ENCODE results near the gene BMS1. TPM values are rescaled to one million over a fixed set of nuclear protein-coding genes. Genes with fewer than 3 reads are reported as not detected.
A peak's percentile ranks its signal among the peaks of the same experiment; 100 is the strongest.

The BMS1 gene
- total RNA-seq, 1 experiment from 2014 or later = 40.0 TPM

DNA sequence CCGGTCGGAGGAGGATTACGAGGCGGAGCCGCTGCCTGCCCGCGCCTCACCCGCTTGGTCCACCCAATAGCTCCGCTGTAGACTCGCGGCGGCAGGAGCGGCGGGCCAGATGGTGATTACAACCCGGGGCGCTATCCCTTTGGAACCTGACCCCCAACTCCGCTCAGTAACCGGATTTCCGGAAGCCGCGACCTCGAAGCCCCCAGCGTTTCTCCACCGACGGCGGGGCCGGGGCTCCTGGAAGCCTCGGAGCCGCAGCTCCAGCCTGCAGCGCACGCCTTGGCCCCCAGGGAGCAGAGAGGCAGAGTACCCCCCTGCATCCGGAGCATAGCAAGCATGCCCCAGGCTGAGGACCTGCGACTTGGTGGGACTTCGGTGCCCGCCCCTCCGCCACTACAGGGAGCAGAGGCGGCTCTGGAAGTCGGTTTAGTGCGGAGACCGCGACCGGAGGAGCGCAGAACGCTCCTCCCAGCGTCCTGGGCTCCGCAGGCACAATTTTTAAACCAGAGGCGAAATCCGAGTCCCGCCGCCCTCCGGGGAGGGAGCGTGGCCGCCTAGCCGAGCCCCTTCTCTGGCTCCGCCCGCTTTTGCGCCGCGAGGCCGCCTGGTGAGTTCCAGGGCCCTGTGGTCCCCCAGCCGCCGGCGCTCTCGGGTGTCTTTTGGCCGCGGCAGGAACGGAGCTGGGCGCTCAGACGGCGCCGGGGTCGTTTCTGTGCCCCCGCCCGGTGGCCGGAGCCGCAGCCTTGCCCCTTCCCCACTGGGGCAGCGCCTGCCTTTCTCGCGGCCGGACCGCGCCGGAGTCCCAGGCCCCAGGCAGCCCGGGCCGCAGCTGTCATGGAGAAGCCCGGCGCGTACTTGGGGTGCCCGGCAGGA, 28.2 kb upstream of the BMS1 start (continued):
- peak; percentile 28; the same call in 1 of the 2 replicates for TF ChIP-seq ZFX (IDR thresholded peaks at IDR 0.05)
- no peak for TF ChIP-seq FOSL1 (IDR thresholded peaks at IDR 0.05; ENCODE audit: low read depth)
- no peak for TF ChIP-seq YY1 (IDR thresholded peaks at IDR 0.05; ENCODE audit: extremely low read depth, insufficient replicate concordance, low read depth, low read length)
- no peak for TF ChIP-seq EGR1 (IDR thresholded peaks at IDR 0.05; ENCODE audit: low read depth)
- TF ChIP-seq EZH2phosphoT487 (IDR thresholded peaks at IDR 0.05; ENCODE audit: borderline replicate concordance) = no peak

- Histone ChIP-seq H2AFZ (ENCODE audit: low read depth, low read length, poor library complexity, severe bottlenecking) (no peak overlapping the region), H3K4me1 (ENCODE audit: control insufficient read depth in 1 of 2, insufficient read depth in 2 of 2, low read length in 2 of 2) (peaks cover 8 to 29% of the 10 kb centered on the region in 2 experiments), H3K9ac (ENCODE audit: low read length) (peak overlapping the region; percentile 60), H3K27me3 (ENCODE audit: insufficient read depth, low read length) (no peaks in the 10 kb centered on the region), H3K9me2 (ENCODE audit: insufficient read depth) (no peaks in the 10 kb centered on the region), H3K36me3 (ENCODE audit: control insufficient read depth in 1 of 2, insufficient read depth in 2 of 2, low read length in 2 of 2) (no peaks in the 10 kb centered on the region), H3K27ac (ENCODE audit: low read depth, low read length) (peak overlapping the region; percentile 63; the same call in 1 of the 2 replicates), H3K4me3 (replicated peaks in 1 of 2; ENCODE audit: low read depth in 1 of 2, low read length in 2 of 2) (peak overlapping the region; percentile 59 to 68), H3K79me2 (ENCODE audit: insufficient read depth, low read length) (no peaks in the 10 kb centered on the region), H3K4me2 (ENCODE audit: low read length) (peak overlapping the region; percentile 98), H4K20me1 (ENCODE audit: insufficient read depth) (no peaks in the 10 kb centered on the region), H3K9me3 (ENCODE audit: control insufficient read depth in 1 of 2, insufficient read depth in 1 of 2, low read depth in 1 of 2, low read length in 2 of 2) (no peaks in the 10 kb centered on the region)
- ChIA-PET RAD21 (ENCODE audit: low non-redundant PET in 1 of 2, low total read pairs in 2 of 2, uncharacterized antibody in 2 of 2, unreplicated experiment in 2 of 2) (no interaction called here), POLR2A (interaction anchor here (2.4 kb wide), 1 partner anchor 28 kb away, joined by 12 read pairs; the partner anchor contains the start of gene BMS1), CTCF (no interaction called here)
- TF ChIP-seq, protein P1, sequence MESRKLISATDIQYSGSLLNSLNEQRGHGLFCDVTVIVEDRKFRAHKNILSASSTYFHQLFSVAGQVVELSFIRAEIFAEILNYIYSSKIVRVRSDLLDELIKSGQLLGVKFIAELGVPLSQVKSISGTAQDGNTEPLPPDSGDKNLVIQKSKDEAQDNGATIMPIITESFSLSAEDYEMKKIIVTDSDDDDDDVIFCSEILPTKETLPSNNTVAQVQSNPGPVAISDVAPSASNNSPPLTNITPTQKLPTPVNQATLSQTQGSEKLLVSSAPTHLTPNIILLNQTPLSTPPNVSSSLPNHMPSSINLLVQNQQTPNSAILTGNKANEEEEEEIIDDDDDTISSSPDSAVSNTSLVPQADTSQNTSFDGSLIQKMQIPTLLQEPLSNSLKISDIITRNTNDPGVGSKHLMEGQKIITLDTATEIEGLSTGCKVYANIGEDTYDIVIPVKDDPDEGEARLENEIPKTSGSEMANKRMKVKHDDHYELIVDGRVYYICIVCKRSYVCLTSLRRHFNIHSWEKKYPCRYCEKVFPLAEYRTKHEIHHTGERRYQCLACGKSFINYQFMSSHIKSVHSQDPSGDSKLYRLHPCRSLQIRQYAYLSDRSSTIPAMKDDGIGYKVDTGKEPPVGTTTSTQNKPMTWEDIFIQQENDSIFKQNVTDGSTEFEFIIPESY (IDR thresholded peaks at IDR 0.05; ENCODE audit: extremely low read depth, insufficient replicate concordance, low read length) = no peak
- TF ChIP-seq RAD21 (IDR thresholded peaks at IDR 0.05; ENCODE audit: low read depth) (no peak), ZFX (IDR thresholded peaks at IDR 0.05) (no peak), ELF1 (IDR thresholded peaks at IDR 0.05; ENCODE audit: borderline replicate concordance, low read depth) (no peak), FOSL1 (IDR thresholded peaks at IDR 0.05; ENCODE audit: low read depth) (no peak)
- TF ChIP-seq, protein P2, sequence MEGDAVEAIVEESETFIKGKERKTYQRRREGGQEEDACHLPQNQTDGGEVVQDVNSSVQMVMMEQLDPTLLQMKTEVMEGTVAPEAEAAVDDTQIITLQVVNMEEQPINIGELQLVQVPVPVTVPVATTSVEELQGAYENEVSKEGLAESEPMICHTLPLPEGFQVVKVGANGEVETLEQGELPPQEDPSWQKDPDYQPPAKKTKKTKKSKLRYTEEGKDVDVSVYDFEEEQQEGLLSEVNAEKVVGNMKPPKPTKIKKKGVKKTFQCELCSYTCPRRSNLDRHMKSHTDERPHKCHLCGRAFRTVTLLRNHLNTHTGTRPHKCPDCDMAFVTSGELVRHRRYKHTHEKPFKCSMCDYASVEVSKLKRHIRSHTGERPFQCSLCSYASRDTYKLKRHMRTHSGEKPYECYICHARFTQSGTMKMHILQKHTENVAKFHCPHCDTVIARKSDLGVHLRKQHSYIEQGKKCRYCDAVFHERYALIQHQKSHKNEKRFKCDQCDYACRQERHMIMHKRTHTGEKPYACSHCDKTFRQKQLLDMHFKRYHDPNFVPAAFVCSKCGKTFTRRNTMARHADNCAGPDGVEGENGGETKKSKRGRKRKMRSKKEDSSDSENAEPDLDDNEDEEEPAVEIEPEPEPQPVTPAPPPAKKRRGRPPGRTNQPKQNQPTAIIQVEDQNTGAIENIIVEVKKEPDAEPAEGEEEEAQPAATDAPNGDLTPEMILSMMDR (IDR thresholded peaks at IDR 0.05 in 2 of 3, conservative IDR thresholded peaks at IDR 0.05 in 1 of 3; ENCODE audit: borderline replicate concordance in 1 of 3, insufficient read depth in 1 of 3, low read depth in 2 of 3, low read length in 2 of 3) = peak in 1 of 3 experiments; percentile 43; a peak in 1 of 6 replicates
- no TSS peak for BruUV-seq (replicated peaks)
- DNase-seq (ENCODE audit: low read depth, low spot score) = no peak
- intact Hi-C loops (cut with micrococcal nuclease) = loop anchor here (2.0 kb wide), 1 partner anchor 350 kb away; no protein-coding TSS in a partner anchor
- ATAC-seq = peak; percentile 57
These were observed 27.6 kb upstream of the BMS1 start for GRCh38 chr10:42755028-42755451.
